DOHH2 (cell line): ENCODE results near the gene NHSL2.

Source experiments
- CTCF ChIP-seq: fragments of 200-600 bp; sonication (generic); IDR thresholded peaks from one replicate; pipeline ENCODE4 v1.5.1; 2014; ENCODE audit warnings: antibody characterized with exemption, mild to moderate bottlenecking, low read depth, low read length; ENCODE audit not compliant: poor library complexity, severe bottlenecking
- EZH2phosphoT487 ChIP-seq: fragments of 200-600 bp; sonication (generic); IDR thresholded peaks from 2 replicates; pipeline ENCODE4 v1.6.1; 2017; ENCODE audit warnings: borderline replicate concordance, mild to moderate bottlenecking, antibody characterized with exemption, low read length, moderate library complexity, mixed read lengths

GRCh38 chrX:72002875-72003274 lies 92.2 kb downstream of the NHSL2 start:
- no peak for TF ChIP-seq CTCF
- TF ChIP-seq EZH2phosphoT487 = no peak
